Measurements from ENCODE around the gene UBQLN4. TPM values are rescaled to one million over a fixed set of nuclear protein-coding genes. Genes with fewer than 3 reads are reported as not detected.
"Not testable (repeated sequence)": the region's sequence is repeated elsewhere in the genome, so short reads cannot be mapped to it uniquely, and the experiment has no call there.

The UBQLN4 gene
- polyA plus RNA-seq, 1 donor, result 47.5 TPM

DNA sequence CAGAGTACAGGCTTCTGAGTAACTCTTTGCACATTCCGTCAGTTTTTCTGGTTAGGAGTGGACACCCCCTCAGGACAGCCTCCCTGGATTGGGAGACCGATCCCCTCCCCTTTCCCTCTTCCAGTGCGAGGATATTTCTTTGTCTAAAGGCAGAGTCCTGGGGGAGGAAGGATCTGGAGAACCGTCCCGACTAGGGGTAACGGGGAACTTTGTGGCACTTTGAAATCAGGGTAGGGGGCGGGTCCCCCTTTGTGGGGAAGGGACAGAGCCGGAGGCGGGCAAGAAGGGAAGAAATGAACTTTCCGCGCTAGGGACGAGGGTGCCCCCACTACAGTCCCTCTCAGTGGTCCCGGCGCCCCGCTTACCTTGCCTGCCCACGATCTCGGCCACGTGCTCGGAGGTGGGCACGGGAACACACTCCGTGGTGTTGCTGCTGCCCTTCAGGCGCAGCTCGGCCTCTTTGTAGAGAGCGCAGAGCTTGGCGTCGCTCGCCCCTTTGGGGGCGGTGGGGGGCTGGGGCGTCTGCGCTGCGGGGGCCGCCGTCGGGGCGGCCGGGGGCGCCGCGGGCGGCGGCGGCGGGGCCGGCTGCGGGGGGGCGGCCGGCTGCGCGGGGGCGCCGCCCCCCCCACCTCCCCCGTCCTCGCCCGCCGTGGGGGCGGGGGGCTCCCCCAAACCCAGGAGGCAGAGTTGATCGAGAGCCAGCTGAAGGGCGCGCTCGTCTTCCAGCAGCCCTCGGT is 27.8 kb upstream of the UBQLN4 start:
- no peak for DNase-seq (ENCODE audit: low read depth)

- DNase-seq (ENCODE audit: low read depth), result no peak
Measured at GRCh38 chr1:156080863-156081179, 27.2 kb upstream of the UBQLN4 start.

DNA sequence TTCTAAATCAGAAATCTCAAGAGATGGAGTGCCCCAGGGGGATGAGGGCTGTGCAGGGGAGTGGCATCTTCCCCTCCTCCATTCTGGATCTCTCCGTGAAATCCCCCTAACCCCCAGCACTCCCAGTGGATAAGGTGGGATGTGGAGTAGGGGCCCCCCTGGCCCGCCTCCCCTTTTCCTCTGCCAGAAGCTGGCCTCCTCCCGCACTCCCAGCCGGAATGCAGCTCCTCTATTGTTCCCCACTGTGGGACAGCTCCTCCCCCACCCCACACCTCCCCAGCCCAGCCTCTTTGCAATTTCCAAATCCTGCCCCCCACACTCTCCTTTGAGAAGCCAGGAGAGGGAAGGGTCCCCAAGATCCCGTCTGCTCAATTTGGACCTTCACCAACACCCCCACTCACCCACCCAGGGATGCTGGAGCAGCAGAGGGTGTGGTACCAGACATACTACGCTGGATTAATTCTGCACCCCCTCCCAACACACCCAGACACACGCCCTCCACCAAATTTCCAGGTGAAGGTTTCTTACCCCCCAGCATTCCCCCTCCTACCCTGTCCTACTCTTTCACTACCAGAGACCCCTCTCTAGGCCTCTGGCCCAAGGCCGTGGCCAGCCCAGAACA is 26.8 kb upstream of the UBQLN4 start:
- DNase-seq (ENCODE audit: low read depth), result no peak

DNA sequence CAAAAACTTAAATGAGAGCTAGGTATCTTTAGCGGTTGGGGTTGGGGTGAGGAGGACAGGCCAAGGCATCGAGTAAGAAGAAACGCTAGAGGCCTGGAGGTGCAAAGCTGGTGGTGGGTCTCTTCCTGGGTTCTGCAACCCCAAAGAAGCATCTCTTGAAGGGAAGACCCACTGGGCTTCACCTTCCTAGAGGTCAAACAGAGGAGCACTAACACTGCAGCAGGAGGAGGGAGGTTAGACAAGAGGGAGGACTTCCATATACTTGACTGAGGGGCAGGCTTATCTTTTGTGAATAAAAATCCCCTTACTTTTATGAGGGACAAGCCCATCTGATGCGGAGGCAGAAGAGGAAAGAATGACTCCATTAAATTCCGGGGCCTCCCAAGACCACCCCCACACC is 26.2 kb upstream of the UBQLN4 start:
- no peak for DNase-seq (ENCODE audit: low read depth)

DNA sequence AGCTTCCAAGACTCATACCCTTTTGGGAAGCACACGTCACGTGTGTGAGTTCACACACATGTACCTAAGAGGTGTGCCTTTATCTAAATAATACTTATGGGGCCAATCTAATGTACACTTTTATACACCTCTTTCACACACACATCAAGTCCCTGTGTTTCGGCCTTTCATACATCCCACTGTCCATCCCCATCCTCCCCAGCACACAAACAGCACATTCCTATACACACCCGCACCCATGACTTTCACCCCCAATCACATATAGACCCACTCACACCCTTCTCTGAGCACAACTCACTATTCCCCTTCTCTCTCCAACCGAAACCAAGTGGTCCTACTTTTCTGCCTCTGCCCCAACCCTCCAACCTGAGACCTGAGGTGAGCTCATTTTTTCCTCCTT is 25.1 kb upstream of the UBQLN4 start:
- no peak for DNase-seq (ENCODE audit: low read depth)

DNA sequence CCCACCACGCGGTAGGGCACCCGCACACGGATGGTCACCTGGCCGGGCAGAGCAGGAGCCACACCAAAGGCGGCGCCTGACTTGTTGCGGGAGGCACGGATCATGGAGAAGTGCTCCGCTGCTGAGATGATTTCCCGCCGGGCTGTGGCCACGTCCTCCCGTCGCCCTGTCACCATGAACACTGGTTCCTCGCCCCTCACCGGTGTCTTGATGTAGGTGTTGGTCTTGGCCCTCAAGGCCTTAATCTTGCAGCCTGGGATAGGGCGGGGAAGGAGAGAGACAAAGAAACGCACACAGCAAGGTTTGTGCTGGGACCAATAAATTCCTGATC is 23.8 kb upstream of the UBQLN4 start:
- no peak for DNase-seq (ENCODE audit: low read depth)

DNA sequence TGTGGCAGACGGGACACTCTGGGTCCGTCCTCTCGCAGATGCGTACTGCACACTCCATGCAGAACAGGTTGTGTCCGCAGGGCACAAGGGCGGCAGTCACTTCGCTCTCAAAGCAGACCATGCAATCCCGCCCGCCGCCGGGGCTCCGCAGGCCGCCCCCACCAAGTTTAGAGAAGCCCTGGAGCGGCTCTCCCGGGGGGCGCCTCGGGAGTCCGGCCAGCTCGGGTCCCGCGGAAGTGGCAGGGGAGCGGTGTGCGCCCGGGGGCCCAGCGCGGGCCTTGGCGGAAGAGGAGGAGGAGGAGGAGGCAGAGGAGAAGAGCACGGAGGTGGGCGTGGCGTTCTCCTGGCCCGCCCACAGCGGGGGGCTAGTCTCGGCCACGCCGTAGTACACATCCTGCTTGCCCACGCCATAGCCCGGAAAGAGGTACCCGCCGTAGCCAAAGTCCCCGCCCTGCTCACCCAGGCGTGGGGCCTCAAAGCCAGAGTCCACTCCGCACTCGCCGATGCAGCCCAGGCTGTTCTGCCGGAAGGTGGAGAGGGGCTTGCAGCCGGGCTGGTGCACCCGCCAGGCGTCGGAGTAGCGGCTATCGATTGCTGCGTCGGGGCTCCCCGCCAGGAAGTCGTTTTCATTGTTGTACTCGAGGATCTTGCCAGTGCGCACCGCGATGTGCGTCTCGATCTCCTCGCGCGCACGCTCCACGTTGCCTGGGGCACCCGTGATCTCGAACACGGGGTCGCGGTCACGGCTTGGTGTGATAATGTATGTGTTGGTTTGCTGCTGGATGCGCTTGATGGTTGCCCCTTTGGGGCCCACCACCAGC is 23.2 kb upstream of the UBQLN4 start:
- no peak for DNase-seq (ENCODE audit: low read depth)

DNA sequence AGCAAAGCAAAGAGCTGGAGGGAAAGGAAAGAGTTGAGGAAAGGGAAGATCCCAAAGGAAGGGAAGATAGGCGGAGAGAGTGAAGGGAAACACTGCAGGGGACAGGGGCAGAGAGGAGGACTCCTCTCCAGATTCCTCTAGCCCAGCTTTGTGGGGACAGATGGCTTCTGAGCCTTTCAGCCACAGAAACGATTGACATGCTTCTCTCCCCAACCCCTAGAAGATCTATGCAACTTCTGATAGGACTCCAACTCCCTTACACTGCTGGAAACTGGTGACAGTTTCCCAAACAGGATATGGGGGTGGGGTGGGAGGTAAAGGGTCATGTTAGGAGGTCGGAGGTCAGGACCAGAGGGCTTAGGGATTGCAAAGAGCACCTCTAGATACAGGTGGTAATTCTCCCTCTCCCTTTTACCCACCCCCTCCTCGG is 22.2 kb upstream of the UBQLN4 start:
- no peak for DNase-seq (ENCODE audit: low read depth)

GRCh38 chr1:156075162-156075561 is 21.6 kb upstream of the UBQLN4 start:
- no peak for DNase-seq (ENCODE audit: low read depth)

DNA sequence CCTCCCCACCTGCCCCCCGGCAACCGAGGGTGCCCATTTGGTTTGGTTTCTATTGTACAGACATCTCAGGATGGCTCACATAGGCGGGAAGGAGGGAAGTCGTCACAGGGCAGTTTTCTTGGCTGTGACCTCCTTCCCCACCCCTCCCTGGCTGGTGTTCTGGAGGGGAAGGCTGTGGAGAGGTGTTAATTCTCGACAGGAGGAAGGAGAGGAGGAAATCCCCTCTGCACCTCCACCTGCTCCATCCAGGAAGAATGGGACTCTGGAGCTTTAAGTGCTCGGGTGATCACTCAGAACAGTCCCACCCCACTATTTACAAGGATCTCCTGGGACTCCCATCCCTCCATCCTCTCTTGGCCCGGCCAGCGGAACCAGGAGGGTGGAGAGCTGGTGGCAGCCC is 21.1 kb upstream of the UBQLN4 start:
- no peak for DNase-seq (ENCODE audit: low read depth)

- DNase-seq (ENCODE audit: low read depth), result no peak
Measured at GRCh38 chr1:156073740-156074139, 20.1 kb upstream of the UBQLN4 start.

DNA sequence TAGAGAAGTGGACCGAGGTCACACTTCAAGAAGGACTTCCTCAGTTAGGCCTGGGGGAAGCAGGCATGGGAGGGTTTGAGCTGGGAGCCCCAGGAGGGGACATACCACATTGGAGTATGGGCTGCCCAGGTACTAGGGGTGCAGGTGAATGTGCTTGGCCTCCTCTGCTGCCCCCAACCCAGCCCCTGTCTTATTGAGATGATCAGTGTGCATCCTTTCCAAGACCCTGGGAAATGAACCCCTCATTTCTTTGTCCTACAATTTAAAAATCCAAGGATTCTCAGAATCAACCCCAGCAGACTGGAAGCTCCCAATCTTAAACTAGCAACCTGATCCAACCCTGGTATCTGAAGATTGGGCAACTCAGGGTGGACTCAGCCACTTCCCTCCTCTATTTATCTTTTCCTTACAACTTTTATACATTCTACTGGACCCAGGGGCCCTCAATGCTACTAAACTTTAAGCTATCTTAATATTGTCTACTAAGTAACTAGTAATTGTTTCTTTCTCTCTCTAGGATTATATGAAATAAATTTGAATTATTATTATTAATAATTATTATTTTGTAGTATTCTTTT is 19.6 kb upstream of the UBQLN4 start:
- no peak for DNase-seq (ENCODE audit: low read depth)

DNA sequence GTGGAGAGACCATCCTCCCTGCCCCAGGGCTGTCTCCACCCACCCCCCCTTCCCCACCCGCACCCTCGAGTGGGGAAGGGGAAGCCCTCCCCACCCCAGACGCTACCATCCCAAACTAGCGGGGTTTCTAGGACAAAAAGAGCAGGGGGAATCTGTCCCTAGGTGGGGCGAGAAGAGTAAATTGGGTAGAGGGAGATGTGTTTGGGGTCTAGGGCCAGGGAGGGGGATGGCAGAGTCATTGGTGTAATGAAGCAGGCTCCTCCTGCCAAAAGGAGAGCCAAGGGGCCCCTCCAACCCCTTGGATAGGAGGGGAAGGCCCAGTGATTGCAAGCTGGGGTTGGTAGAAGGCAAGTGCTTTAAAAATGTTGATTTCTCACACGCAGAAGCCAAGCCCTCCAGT is 18.7 kb upstream of the UBQLN4 start:
- DNase-seq (ENCODE audit: low read depth), result no peak

DNA sequence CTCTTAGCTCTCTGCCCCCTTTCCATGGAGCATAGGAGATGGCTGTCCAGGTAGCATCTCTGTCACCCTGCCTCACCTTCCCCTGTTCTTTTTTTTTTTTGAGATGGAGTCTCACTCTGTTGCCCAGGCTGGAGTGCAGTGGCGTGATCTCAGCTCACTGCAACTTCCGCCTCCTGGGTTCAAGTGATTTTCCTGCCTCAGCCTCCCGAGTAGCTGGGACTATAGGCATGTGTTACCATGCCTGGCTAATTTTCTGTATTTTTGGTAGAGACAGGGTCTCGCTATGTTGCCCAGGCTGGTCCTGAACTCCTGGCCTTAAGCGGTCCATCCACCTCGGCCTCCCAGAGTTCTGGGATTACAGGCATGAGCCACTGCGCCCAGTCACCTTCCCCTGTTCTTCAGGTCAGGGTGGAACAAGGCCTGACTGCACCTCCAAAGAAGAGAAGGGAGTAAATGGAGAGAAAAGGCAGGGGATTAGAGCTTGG is 17.8 kb upstream of the UBQLN4 start:
- DNase-seq (ENCODE audit: low read depth), result not testable (repeated sequence)

DNA sequence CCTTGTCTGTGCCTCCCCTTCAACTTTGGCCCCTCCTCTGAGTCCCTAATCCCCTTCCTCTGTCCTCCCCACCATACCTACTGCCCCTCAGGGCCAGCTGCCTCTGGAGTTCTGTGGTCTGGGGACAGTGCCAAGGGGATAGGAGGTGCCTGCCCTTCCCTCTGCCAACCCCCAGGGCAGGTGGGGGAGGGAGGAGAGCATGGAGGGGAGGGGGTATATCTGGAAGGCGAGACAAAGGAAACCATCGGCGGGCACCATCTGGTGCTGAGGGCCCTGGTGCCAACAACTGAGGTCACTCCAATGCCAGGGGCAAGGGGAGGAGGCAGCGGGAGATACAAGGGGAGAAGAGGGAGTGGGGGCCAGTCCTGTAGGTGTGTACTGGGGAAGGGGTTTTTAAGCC is 16.9 kb upstream of the UBQLN4 start:
- no peak for DNase-seq (ENCODE audit: low read depth)

- DNase-seq (ENCODE audit: low read depth), result no peak
Measured at GRCh38 chr1:156069490-156070455, 16.2 kb upstream of the UBQLN4 start.

DNA sequence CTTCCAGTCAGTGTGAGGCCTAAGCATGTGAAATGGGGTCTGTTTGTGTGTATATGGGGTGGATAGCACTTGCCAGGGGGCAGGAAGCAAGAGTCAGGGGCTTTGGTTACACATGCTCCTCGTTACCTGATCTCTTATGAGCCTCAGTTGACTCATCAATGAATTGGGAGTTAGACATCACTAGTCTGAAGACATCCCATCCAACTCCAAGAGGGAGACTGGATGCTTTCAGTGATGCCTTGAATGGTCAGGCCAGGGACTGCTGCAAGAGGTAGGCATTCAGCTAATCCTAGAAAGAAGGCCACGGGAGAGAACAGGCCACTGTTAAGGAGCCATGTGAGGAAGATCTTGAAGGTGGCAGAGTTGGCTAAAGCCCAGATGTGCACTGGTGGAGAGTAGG is 13.7 kb upstream of the UBQLN4 start:
- DNase-seq (ENCODE audit: low read depth), result no peak

DNA sequence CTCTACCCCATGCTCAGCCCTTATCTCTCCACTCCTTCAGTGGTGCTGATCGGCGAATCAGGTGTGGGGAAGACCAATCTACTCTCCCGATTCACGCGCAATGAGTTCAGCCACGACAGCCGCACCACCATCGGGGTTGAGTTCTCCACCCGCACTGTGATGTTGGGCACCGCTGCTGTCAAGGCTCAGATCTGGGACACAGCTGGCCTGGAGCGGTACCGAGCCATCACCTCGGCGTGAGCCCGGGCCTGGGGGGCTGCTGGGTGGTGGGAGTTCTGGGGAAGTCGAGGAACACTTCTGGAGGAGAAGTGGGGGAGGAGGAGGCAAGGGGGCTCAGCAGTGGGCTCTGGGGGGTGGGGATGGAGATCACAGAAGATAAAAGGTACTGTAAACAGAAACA is 12.3 kb upstream of the UBQLN4 start:
- no peak for DNase-seq (ENCODE audit: low read depth)

DNA sequence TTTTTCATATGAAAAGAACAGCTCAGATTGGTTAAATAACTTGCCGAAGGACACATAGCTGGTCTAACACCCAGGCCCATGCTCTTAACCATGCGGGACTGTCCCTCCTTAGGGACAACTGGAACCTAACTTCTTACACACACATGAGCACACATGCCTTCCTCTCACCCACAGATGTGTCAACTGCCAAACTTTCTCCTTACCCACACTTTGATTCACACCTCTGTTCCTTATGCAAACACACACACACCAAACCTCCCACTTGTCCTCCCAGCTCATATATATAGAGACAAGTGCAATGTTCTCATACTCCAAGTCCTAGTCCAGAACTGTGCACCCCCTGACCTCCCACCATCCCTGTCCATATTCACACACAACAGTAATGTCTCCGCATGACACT is 11.6 kb upstream of the UBQLN4 start:
- no peak for DNase-seq (ENCODE audit: low read depth)

- no peak for DNase-seq (ENCODE audit: low read depth)
Measured at GRCh38 chr1:156064615-156065014, 11.0 kb upstream of the UBQLN4 start.

GRCh38 chr1:156063997-156064285 is 10.3 kb upstream of the UBQLN4 start:
- DNase-seq (ENCODE audit: low read depth), result no peak

DNA sequence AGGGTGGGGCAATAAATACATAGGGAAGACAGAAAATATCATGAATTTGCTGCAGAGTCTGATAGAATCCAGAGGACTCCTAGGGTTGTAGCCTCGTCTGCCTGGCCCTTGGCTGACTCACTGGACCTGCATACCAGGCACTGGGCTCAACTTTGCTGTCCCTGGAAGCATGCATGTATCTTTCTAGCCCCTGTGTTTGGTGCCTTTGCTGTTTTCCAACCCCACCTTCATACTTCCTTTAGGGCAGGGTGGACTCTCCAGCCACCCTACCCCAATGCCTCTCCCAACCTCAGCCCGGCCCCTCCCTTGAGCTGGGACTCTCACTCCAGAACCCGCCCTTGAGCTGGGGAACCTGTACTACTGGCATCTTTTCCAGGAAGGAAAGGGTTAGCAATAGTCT is 8.6 kb upstream of the UBQLN4 start:
- DNase-seq (ENCODE audit: low read depth), result no peak

Measured in forelimb muscle (tissue), 1 donor.